Kidney epithelial cell (primary cell): Measurements from ENCODE around the gene C1GALT1. TPM values are rescaled to one million over a fixed set of nuclear protein-coding genes. Genes with fewer than 3 reads are reported as not detected.

Experiments used
- DNase-seq: peaks from one replicate; pipeline ENCODE4 v3.0.0-alpha.2; 2010; ENCODE audit warnings: low read depth
- H3K27me3 ChIP-seq: 2 replicates; pipeline ENCODE4 v1.6.0; 2011; ENCODE audit warnings: low read length; ENCODE audit not compliant: control insufficient read depth, insufficient read depth
- H3K36me3 ChIP-seq: 2 replicates; pipeline ENCODE4 v1.5.1; 2011; ENCODE audit warnings: low read length; ENCODE audit not compliant: control insufficient read depth, insufficient read depth
- H3K4me3 ChIP-seq: 2 replicates; pipeline ENCODE4 v1.5.1; 2011; ENCODE audit warnings: low read depth, mild to moderate bottlenecking, control low read depth, low read length
- total RNA-seq: library from RNA; depleted of rRNA; stranded (reverse); fragments of >200 nt; gene quantifications from 2 replicates; pipeline ENCODE4 v1.2.3, GENCODE V29; 2015
- TF ChIP-seq, protein P1 (sequence below): IDR thresholded peaks from 2 replicates; pipeline ENCODE4 v1.5.1; 2011; ENCODE audit warnings: mild to moderate bottlenecking, moderate library complexity, low read length, control low read depth, inconsistent platforms; ENCODE audit not compliant: insufficient read depth, poor library complexity, severe bottlenecking

Gene C1GALT1
- total RNA-seq, 1 donor from 2014 or later, result 102 TPM

DNA sequence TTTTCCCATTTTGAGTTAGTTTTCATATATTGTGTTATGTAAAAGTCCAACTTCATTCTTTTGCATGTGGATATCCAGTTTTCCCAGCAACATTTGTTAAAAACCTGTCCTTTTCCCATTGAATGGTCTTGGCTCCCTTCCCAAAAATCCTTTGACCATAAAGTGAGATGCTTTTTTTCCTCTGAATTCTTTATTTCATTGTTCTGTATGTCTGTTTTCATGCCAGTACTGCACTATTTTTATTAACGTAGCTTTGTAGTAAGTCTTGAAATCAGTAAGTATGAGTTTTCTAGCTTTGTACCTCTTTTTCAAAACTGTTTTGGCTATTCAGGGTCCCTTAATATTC lies 20.0 kb downstream of the C1GALT1 start:
- TF ChIP-seq, protein P1, sequence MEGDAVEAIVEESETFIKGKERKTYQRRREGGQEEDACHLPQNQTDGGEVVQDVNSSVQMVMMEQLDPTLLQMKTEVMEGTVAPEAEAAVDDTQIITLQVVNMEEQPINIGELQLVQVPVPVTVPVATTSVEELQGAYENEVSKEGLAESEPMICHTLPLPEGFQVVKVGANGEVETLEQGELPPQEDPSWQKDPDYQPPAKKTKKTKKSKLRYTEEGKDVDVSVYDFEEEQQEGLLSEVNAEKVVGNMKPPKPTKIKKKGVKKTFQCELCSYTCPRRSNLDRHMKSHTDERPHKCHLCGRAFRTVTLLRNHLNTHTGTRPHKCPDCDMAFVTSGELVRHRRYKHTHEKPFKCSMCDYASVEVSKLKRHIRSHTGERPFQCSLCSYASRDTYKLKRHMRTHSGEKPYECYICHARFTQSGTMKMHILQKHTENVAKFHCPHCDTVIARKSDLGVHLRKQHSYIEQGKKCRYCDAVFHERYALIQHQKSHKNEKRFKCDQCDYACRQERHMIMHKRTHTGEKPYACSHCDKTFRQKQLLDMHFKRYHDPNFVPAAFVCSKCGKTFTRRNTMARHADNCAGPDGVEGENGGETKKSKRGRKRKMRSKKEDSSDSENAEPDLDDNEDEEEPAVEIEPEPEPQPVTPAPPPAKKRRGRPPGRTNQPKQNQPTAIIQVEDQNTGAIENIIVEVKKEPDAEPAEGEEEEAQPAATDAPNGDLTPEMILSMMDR, result no peak

DNA sequence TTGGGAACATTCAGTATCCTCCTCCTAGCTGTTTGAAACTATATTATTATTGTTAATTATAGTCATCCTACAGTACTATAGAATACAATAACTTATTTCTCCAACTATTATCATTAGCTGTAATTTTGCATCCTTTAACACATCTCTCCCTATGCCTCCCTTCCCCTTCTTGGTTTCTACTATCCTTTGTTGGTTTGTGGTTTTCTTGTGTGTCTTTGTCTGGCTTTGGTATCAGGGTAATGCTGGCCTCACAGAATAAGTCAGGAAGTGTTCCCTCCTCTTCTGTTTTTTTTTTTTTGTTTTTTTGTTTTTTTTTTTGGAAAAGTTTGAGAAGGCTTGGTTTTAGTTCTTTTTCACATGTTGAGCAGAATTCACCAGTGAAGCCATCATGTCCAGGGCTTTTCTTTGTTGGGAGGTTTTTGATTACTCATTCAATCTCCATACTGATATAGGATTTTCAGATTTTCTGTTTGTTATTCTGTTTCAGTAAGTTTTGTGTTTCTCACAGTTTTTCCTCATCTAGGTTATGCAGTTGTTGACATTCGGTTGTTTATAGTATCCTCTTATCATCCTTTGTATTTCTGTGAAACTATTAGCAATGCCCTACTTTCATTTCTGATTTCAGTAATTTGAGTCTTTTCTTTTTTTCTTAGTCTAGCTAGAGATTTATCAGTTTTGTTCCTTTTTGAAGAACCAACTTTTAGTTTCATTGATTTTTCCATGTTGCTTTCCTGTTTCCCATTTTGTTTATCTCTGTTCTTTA lies 21.6 kb downstream of the C1GALT1 start:
- TF ChIP-seq, protein P1, result no peak
- H3K27me3 ChIP-seq, result no peaks in the 10 kb centered on the region
- DNase-seq, result no peak
- H3K36me3 ChIP-seq, result no peaks in the 10 kb centered on the region
- H3K4me3 ChIP-seq, result no peak overlapping the region

More for the DNA sequence above, 20.0 kb downstream of the C1GALT1 start:
- DNase-seq, result no peak
- H3K27me3 ChIP-seq, result no peaks in the 10 kb centered on the region
- H3K4me3 ChIP-seq, result no peak overlapping the region
- no peaks in the 10 kb centered on the region for H3K36me3 ChIP-seq

DNA sequence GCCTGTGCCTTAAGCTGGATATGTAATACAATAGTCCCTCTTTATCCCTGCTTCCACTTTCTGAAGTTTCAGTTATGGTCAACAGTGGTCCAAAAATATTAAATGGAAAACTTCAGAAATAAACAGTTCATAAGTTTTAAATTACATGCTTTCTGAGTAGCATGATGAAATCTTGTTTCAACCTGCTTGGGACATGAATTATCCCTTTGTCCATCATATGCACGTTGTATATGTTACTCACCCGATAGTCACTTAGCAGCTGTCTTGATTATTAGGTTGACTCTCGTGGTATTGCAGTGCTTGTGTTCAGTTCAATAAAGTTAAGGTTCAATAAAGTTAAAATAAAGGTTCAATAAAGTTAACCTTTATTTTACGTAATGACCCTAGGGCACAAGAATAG lies 25.5 kb downstream of the C1GALT1 start:
- Histone ChIP-seq H3K4me3 (no peak overlapping the region), H3K27me3 (no peaks in the 10 kb centered on the region), H3K36me3 (no peaks in the 10 kb centered on the region)
- no peak for DNase-seq
- TF ChIP-seq, protein P1, result no peak

DNA sequence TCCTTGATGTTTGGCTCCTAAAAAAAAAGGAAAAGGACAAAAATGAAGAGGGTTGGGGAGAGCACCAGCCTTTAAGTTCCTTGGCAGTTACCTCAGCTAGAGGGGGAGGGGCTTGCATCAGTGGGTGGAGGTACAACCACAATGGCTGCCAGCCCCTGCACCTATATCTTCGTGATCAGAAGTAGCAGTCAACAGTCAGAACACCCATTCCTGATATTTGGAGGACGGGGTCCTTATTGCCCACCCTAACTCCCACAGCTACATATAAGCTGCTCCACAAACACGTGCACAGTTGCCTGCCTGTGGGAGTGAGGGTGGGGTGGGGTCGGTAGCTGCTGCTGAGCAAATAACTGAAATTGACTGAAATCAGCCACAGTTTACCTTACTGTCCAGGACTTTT lies 26.2 kb downstream of the C1GALT1 start:
- DNase-seq, result no peak
- no peak overlapping the region for H3K4me3 ChIP-seq
- TF ChIP-seq, protein P1, result no peak
- no peaks in the 10 kb centered on the region for H3K36me3 ChIP-seq
- no peaks in the 10 kb centered on the region for H3K27me3 ChIP-seq

DNA sequence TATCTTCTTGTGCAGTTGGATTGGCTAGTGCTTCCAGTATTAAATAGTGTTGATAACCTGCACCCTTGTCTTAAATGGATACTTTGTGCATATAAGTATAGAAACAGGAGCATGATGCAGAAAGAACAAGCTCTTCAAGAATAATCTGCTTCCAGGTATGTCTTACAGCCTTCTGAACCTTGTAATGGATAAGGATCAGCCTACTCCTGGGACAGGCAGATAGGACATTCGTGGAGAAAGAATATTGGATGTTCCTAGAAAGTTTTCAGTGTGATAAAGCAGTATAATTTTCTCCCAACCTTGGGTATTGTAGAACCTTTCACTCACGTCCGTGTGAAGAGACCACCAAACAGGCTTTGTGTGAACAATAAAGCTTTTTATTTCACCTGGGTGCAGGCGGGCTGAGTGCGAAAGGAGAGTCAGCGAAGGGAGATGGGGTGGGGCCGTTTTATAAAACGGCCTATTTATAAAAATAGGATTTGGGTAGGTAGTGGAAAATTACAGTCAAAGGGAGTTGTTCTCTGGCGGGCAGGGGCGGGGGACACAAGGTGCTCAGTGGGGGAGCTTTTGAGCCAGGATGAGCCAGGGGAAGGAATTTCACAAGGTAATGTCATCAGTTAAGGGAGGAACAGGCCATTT lies 27.2 kb downstream of the C1GALT1 start:
- Histone ChIP-seq H3K4me3 (no peak overlapping the region), H3K36me3 (no peaks in the 10 kb centered on the region), H3K27me3 (no peaks in the 10 kb centered on the region)
- DNase-seq, result no peak
- TF ChIP-seq, protein P1, result no peak
